Measurements from ENCODE around the gene MOB1B. TPM values are rescaled to one million over a fixed set of nuclear protein-coding genes. Genes with fewer than 3 reads are reported as not detected.

The MOB1B gene
- total and polyA plus RNA-seq, 10 of the 15 experiments (the other 5 are each of a cell fraction or from before 2014, with no cell fraction given), result 1.9 to 11.4 (median 6.1) TPM

DNA sequence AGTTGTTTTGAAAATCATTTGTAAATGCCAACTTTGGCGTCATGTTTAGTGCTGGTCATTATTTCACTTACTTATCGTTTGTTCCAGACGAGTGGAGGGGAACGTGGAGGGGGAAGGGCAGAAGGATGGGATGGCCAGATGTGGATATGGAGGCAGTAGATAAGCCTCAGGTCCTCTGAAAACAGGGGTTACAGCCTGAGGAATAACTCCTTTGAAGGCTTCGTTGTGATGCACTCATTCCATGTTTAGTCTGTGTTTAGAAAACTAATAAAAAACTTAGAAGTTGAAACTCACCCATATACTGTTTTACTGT, 1.1 kb downstream of the MOB1B start:
- in situ Hi-C loops (cut with MboI), result no loop called here
- peak overlapping the region; percentile 66 for H3K9ac ChIP-seq (ENCODE audit: control insufficient read depth, insufficient read depth, low read length)
- ChIA-PET SMC1A (ENCODE audit: uncharacterized antibody, unreplicated experiment) (no interaction called here), CTCF (no interaction called here), RAD21 (ENCODE audit: unreplicated experiment) (no interaction called here), POLR2A (no interaction called here)
- FAIRE-seq (no peak), DNase-seq (ENCODE audit: low read depth, low spot score) (no peak), ATAC-seq (no peak; the same call in 2 of the 3 replicates)
- no peaks in the 10 kb centered on the region for H4K20me1 ChIP-seq (ENCODE audit: control insufficient read depth, insufficient read depth)
- H3K79me2 ChIP-seq (ENCODE audit: control insufficient read depth, insufficient read depth, low read length), result peaks cover 7% of the 10 kb centered on the region
- peak overlapping the region; percentile 98 for H2AFZ ChIP-seq (ENCODE audit: control insufficient read depth, low read depth, low read length)
- no peaks in the 10 kb centered on the region for H3K27me3 ChIP-seq (replicated peaks in 1 of 2; ENCODE audit: control insufficient read depth in 2 of 2, insufficient read depth in 2 of 2, low read length in 1 of 2)
- intact Hi-C loops (cut with micrococcal nuclease; ENCODE audit: unreplicated experiment), result loop anchor here (2.0 kb wide), 1 partner anchor 62 kb away; no protein-coding TSS in a partner anchor
- 0 out of 2 replicates have a peak, but pooled peaks have one; percentile 11 for TF ChIP-seq PAX5 (IDR thresholded peaks at IDR 0.05; ENCODE audit: borderline replicate concordance, low read depth, low read length)
- TF ChIP-seq, protein P1, sequence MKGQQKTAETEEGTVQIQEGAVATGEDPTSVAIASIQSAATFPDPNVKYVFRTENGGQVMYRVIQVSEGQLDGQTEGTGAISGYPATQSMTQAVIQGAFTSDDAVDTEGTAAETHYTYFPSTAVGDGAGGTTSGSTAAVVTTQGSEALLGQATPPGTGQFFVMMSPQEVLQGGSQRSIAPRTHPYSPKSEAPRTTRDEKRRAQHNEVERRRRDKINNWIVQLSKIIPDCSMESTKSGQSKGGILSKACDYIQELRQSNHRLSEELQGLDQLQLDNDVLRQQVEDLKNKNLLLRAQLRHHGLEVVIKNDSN (IDR thresholded peaks at IDR 0.05; ENCODE audit: borderline replicate concordance, extremely low read length, insufficient read depth, low read depth, low read length), result no peak
- no peak for TF ChIP-seq SUZ12 (IDR thresholded peaks at IDR 0.05; ENCODE audit: unreplicated experiment)
- TF ChIP-seq POLR2AphosphoS5 (IDR thresholded peaks at IDR 0.05; ENCODE audit: low read length), result no peak
- no peaks in the 10 kb centered on the region for H3K9me3 ChIP-seq (replicated peaks; ENCODE audit: control insufficient read depth, insufficient read depth, low read length)
- 1% methylated on average over 5 of the region's 5 CpGs for WGBS (ENCODE audit: insufficient coverage, insufficient replicate concordance, low lambda C conversion rate, missing lambda C conversion rate)
- H3K4me3 ChIP-seq, result peak overlapping the region; percentile 99
- H3K4me1 ChIP-seq (ENCODE audit: control insufficient read depth, insufficient read depth, low read length), result no peaks in the 10 kb centered on the region
- H3K36me3 ChIP-seq (ENCODE audit: control insufficient read depth in 2 of 2, insufficient read depth in 2 of 2, low read length in 1 of 2), result no peaks in the 10 kb centered on the region
- no TSS peak for BruUV-seq (replicated peaks)
- no peak overlapping the region for H3K27ac ChIP-seq (ENCODE audit: control insufficient read depth, insufficient read depth)
- H3K4me2 ChIP-seq (ENCODE audit: control insufficient read depth, insufficient read depth), result peak overlapping the region; percentile 97

DNA sequence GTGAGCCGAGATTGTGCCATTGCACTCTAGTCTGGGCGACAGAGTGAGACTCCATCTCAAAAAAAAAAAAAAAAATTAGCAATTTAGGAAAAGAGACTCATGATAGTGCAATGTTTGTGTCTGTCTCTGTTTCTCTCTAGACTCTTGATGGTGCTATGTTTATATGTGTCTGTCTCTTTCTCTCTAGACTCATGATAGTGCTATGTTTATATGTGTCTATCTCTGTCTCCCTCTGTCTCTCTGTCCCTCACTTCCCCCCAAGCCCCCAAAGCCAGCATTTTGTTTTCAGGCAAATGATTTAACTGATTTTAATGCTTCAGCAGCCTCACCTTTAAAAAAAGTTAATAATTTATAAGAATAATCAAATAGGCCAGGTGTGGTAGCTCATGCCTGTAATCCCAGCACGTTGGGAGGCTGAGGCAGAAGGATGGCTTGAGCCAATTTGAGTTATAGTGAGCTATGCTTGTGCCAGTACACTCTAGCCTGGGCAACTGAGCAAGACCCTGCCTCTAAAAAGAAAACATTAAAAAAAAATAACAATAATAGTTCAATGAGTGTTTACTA, 6.9 kb downstream of the MOB1B start:
- no peak overlapping the region for H3K4me2 ChIP-seq (ENCODE audit: control insufficient read depth, insufficient read depth)
- H3K79me2 ChIP-seq (ENCODE audit: control insufficient read depth, insufficient read depth, low read length), result peaks cover under 1% of the 10 kb centered on the region
- FAIRE-seq, result no peak
- TF ChIP-seq EP300 (IDR thresholded peaks at IDR 0.05; ENCODE audit: borderline replicate concordance in 1 of 2, control insufficient read depth in 1 of 2, low read depth in 2 of 2, low read length in 2 of 2), result no peak
- no peak for TF ChIP-seq RCOR1 (conservative IDR thresholded peaks at IDR 0.05; ENCODE audit: low read depth, low read length)
- TF ChIP-seq, protein P2, sequence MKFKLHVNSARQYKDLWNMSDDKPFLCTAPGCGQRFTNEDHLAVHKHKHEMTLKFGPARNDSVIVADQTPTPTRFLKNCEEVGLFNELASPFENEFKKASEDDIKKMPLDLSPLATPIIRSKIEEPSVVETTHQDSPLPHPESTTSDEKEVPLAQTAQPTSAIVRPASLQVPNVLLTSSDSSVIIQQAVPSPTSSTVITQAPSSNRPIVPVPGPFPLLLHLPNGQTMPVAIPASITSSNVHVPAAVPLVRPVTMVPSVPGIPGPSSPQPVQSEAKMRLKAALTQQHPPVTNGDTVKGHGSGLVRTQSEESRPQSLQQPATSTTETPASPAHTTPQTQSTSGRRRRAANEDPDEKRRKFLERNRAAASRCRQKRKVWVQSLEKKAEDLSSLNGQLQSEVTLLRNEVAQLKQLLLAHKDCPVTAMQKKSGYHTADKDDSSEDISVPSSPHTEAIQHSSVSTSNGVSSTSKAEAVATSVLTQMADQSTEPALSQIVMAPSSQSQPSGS (IDR thresholded peaks at IDR 0.05; ENCODE audit: low read length), result no peak
- no peak for TF ChIP-seq CHD4 (IDR thresholded peaks at IDR 0.05)
- TF ChIP-seq, protein P1 (IDR thresholded peaks at IDR 0.05; ENCODE audit: borderline replicate concordance, extremely low read length, insufficient read depth, low read depth, low read length), result no peak
- TF ChIP-seq HDGF (IDR thresholded peaks at IDR 0.05), result no peak
- no peak for TF ChIP-seq NFYA (IDR thresholded peaks at IDR 0.05; ENCODE audit: borderline replicate concordance, low read depth, low read length)

More for the DNA sequence above, 6.9 kb downstream of the MOB1B start:
- Histone ChIP-seq H3K4me1 (ENCODE audit: control insufficient read depth, insufficient read depth, low read length) (no peaks in the 10 kb centered on the region), H3K9ac (ENCODE audit: control insufficient read depth, insufficient read depth, low read length) (no peak overlapping the region), H3K4me3 (no peak overlapping the region), H3K9me3 (replicated peaks; ENCODE audit: control insufficient read depth, insufficient read depth, low read length) (no peaks in the 10 kb centered on the region; the same call in 2 of the 3 replicates), H4K20me1 (ENCODE audit: control insufficient read depth, insufficient read depth) (no peaks in the 10 kb centered on the region), H3K27ac (ENCODE audit: control insufficient read depth, insufficient read depth) (no peak overlapping the region), H2AFZ (ENCODE audit: control insufficient read depth, low read depth, low read length) (no peak overlapping the region), H3K36me3 (ENCODE audit: control insufficient read depth in 2 of 2, insufficient read depth in 2 of 2, low read length in 1 of 2) (0 out of 4 replicates have a peak, but pooled peaks cover 0 to under 1% of the 10 kb centered on the region in 2 experiments), H3K27me3 (replicated peaks in 1 of 2; ENCODE audit: control insufficient read depth in 2 of 2, insufficient read depth in 2 of 2, low read length in 1 of 2) (no peaks in the 10 kb centered on the region)
- BruUV-seq (replicated peaks), result no TSS peak
- WGBS (ENCODE audit: insufficient coverage, insufficient replicate concordance, low lambda C conversion rate, missing lambda C conversion rate), result 60% methylated on average over 3 of the region's 3 CpGs
- intact Hi-C loops (cut with micrococcal nuclease; ENCODE audit: unreplicated experiment), result no loop called here
- ChIA-PET RAD21 (ENCODE audit: unreplicated experiment) (interaction anchor here (0.9 to 1.3 kb wide), 2 partner anchors 18 to 85 kb away, joined by 3 to 5 read pairs; partner anchors contain the start of gene DCK), CTCF (interaction anchor here (1.0 to 1.3 kb wide), 3 partner anchors 11 to 811 kb away, joined by 3 to 5 read pairs (median 4); no protein-coding TSS in a partner anchor), SMC1A (ENCODE audit: uncharacterized antibody, unreplicated experiment) (interaction anchor here (1.0 to 1.1 kb wide), 2 partner anchors 154 to 174 kb away, joined by 3 to 4 read pairs; no protein-coding TSS in a partner anchor), POLR2A (interaction anchor here (0.7 kb wide), 1 partner anchor 407 kb away, joined by 7 read pairs; no protein-coding TSS in a partner anchor)
- DNase-seq (ENCODE audit: low read depth, low spot score), result no peak
- peak; percentile 47; the same call in 2 of the 3 replicates for ATAC-seq
- in situ Hi-C loops (cut with MboI), result no loop called here
